HCT116 (cell line): ENCODE data around the gene BPIFB4.

ENCODE experiments used
- ATF3 ChIP-seq: IDR thresholded peaks from 2 replicates; pipeline ENCODE4 v1.6.1; 2012
- CTCF ChIP-seq, 3 experiments: fragments of 200-600 bp in 1 of 3; sonication (generic) in 1 of 3; IDR thresholded peaks in 2 of 3; conservative IDR thresholded peaks in 1 of 3; 2 replicates each; pipeline ENCODE4 v1.5.1; 2012 to 2017; ENCODE audit warnings: low read depth in 2 of 3, low read length in 2 of 3, antibody characterized with exemption in 1 of 3, borderline replicate concordance in 1 of 3, control low read depth in 1 of 3, mild to moderate bottlenecking in 1 of 3, mixed read lengths in 1 of 3, mixed run types in 1 of 3, moderate library complexity in 1 of 3; ENCODE audit not compliant: insufficient read depth in 1 of 3
- POLR2A ChIP-seq: IDR thresholded peaks from 2 replicates; pipeline ENCODE4 v1.7.0; 2011; ENCODE audit warnings: borderline replicate concordance; ENCODE audit not compliant: insufficient read depth, insufficient read length; ENCODE audit errors: extremely low read depth
- RAD21 ChIP-seq: IDR thresholded peaks from 2 replicates; pipeline ENCODE4 v1.6.1; 2012; ENCODE audit warnings: low read depth, mild to moderate bottlenecking
- REST ChIP-seq: IDR thresholded peaks from 2 replicates; pipeline ENCODE4 v1.6.1; 2012; ENCODE audit warnings: low read depth
- SIN3A ChIP-seq: IDR thresholded peaks from 2 replicates; pipeline ENCODE4 v1.6.1; 2012; ENCODE audit warnings: low read depth
- YY1 ChIP-seq: IDR thresholded peaks from 2 replicates; pipeline ENCODE4 v1.6.1; 2011; ENCODE audit warnings: low read length, low read depth, moderate library complexity, mild to moderate bottlenecking; ENCODE audit not compliant: insufficient replicate concordance; ENCODE audit errors: extremely low read depth
- ZNF274 ChIP-seq: fragments of 200-500 bp; sonication (Bioruptor generic); IDR thresholded peaks from 2 replicates; pipeline ENCODE4 v1.6.1; 2014; ENCODE audit warnings: mild to moderate bottlenecking, low read depth, low read length, inconsistent platforms

- TF ChIP-seq POLR2A: no peak
- TF ChIP-seq REST: no peak
- no peak for TF ChIP-seq ZNF274
- TF ChIP-seq CTCF (IDR thresholded peaks at IDR 0.05 in 2 of 3, conservative IDR thresholded peaks at IDR 0.05 in 1 of 3; ENCODE audit: borderline replicate concordance in 1 of 3, insufficient read depth in 1 of 3, low read depth in 2 of 3, low read length in 2 of 3): no peak
- no peak for TF ChIP-seq RAD21
- TF ChIP-seq YY1: no peak
- no peak for TF ChIP-seq SIN3A
- no peak for TF ChIP-seq ATF3
Observed at GRCh38 chr20:33159713-33160112, 80.3 kb downstream of the BPIFB4 start.
